Fibroblast of the aortic adventitia (primary cell): Measurements from ENCODE around the gene F7. TPM values are rescaled to one million over a fixed set of nuclear protein-coding genes. Genes with fewer than 3 reads are reported as not detected.

Experiments
- DNase-seq: peaks from one replicate; pipeline ENCODE4 v3.0.0-alpha.2; 2010; ENCODE audit warnings: low read depth
- H3K4me3 ChIP-seq: 2 replicates; pipeline ENCODE4 v1.5.1; 2011; ENCODE audit warnings: low read depth, mild to moderate bottlenecking, control low read depth, low read length, moderate library complexity
- CTCF ChIP-seq: IDR thresholded peaks from 2 replicates; pipeline ENCODE4 v1.5.1; 2011; ENCODE audit warnings: mild to moderate bottlenecking, low read length, control low read depth, inconsistent platforms; ENCODE audit not compliant: insufficient read depth
- total RNA-seq: library from RNA; depleted of rRNA; stranded (reverse); fragments of >200 nt; gene quantifications from 2 replicates; pipeline ENCODE4 v1.2.3, GENCODE V29; 2012; ENCODE audit warnings: low replicate concordance

Gene F7
- total RNA-seq, 1 donor = under 0.01 TPM

DNA sequence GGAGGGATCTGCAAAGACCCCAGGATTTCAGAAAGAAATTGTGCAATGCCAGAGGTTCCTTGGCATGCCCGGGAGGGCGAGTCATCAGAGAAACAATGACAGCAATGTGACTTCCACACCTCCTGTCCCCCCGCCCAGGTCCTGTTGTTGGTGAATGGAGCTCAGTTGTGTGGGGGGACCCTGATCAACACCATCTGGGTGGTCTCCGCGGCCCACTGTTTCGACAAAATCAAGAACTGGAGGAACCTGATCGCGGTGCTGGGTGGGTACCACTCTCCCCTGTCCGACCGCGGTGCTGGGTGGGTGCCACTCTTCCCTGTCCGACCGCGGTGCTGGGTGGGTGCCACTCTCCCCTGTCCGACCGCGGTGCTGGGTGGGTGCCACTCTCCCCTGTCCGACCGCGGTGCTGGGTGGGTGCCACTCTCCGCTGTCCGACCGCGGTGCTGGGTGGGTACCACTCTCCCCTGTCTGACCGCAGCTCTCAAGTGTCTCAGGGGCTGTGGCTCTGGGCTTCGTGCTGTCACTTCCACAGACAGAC, 11.8 kb downstream of the F7 start:
- no peak for TF ChIP-seq CTCF
- H3K4me3 ChIP-seq = no peak overlapping the region
- no peak for DNase-seq

- TF ChIP-seq CTCF = no peak
- DNase-seq = no peak
- H3K4me3 ChIP-seq = no peak overlapping the region
Measured at GRCh38 chr13:113117911-113118260, 12.3 kb downstream of the F7 start.

DNA sequence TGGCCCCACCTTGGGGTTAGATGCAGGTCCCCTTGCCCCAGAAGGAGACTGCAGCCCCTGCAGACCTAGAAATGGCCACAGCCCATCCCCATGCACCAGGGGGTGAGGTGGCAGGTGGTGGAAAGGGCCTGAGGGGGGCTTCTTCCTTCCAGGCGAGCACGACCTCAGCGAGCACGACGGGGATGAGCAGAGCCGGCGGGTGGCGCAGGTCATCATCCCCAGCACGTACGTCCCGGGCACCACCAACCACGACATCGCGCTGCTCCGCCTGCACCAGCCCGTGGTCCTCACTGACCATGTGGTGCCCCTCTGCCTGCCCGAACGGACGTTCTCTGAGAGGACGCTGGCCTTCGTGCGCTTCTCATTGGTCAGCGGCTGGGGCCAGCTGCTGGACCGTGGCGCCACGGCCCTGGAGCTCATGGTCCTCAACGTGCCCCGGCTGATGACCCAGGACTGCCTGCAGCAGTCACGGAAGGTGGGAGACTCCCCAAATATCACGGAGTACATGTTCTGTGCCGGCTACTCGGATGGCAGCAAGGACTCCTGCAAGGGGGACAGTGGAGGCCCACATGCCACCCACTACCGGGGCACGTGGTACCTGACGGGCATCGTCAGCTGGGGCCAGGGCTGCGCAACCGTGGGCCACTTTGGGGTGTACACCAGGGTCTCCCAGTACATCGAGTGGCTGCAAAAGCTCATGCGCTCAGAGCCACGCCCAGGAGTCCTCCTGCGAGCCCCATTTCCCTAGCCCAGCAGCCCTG, 12.8 kb downstream of the F7 start:
- no peak overlapping the region for H3K4me3 ChIP-seq
- TF ChIP-seq CTCF = no peak
- DNase-seq = no peak

- no peak for DNase-seq
- no peak overlapping the region for H3K4me3 ChIP-seq
- TF ChIP-seq CTCF = no peak
Measured at GRCh38 chr13:113119166-113119821, 13.7 kb downstream of the F7 start.

- TF ChIP-seq CTCF = no peak
- DNase-seq = no peak
Measured at GRCh38 chr13:113119822-113120189, 14.2 kb downstream of the F7 start.

GRCh38 chr13:113120300-113121182, 14.9 kb downstream of the F7 start:
- DNase-seq = no peak
- TF ChIP-seq CTCF = no peak
- no peak overlapping the region for H3K4me3 ChIP-seq

More at GRCh38 chr13:113119822-113120189, 14.2 kb downstream of the F7 start:
- no peak overlapping the region for H3K4me3 ChIP-seq
